ENCODE results near the gene TSEN15. TPM values are rescaled to one million over a fixed set of nuclear protein-coding genes. Genes with fewer than 3 reads are reported as not detected.

TSEN15 gene
- total and polyA plus RNA-seq, 2 of the 13 experiments (the other 11 are each of a cell fraction or from before 2014, with no cell fraction given) = 25.6 to 35.8 TPM

DNA sequence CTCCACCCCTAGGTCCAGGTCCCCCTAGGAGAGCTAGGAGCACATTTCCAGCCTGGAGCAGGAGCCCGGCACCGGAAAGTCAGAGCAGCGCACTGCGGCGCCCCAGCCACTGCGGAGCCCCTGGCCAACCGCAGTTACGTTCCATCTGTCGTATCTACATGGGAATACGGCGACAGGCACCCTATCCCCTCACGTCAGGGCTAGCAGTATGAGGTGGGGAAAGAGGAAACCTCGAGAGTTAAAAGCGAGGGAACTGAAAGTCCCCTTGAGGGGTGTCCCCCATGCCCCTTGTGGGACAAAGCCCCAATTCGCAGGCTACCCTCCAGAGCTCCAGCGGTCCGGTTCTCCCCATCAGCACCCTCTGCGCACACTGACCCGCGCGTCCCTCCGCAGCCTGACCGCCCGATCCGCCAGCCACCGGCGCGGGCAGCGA lies 15.0 kb upstream of the TSEN15 start (continued):
- TF ChIP-seq, protein P1, sequence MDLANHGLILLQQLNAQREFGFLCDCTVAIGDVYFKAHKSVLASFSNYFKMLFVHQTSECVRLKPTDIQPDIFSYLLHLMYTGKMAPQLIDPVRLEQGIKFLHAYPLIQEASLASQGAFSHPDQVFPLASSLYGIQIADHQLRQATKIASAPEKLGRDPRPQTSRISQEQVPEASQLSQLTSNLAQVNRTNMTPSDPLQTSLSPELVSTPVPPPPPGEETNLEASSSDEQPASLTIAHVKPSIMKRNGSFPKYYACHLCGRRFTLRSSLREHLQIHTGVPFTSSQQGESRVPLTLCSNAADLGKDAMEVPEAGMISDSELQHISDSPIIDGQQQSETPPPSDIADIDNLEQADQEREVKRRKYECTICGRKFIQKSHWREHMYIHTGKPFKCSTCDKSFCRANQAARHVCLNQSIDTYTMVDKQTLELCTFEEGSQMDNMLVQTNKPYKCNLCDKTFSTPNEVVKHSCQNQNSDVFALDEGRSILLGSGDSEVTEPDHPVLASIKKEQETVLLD (CRISPR knock-in tag; IDR thresholded peaks at IDR 0.05; ENCODE audit: low read depth) = no peak
- TF ChIP-seq HMGA1 (CRISPR knock-in tag; conservative IDR thresholded peaks at IDR 0.05) (no peak), ZNF839 (CRISPR knock-in tag; IDR thresholded peaks at IDR 0.05; ENCODE audit: borderline replicate concordance) (no peak), ZNF562 (CRISPR knock-in tag; IDR thresholded peaks at IDR 0.05; ENCODE audit: borderline replicate concordance) (no peak), CENPX (CRISPR knock-in tag; IDR thresholded peaks at IDR 0.05) (no peak), ZNF180 (CRISPR knock-in tag; IDR thresholded peaks at IDR 0.05; ENCODE audit: borderline replicate concordance, low read depth) (no peak), TGIF2 (CRISPR knock-in tag; IDR thresholded peaks at IDR 0.05) (no peak), ZNF792 (CRISPR knock-in tag; IDR thresholded peaks at IDR 0.05) (no peak; the same call in 1 of the 2 replicates), KLF9 (CRISPR knock-in tag; IDR thresholded peaks at IDR 0.05; ENCODE audit: low read depth) (no peak), NR2F1 (CRISPR knock-in tag; IDR thresholded peaks at IDR 0.05) (no peak), NFIB (CRISPR knock-in tag; IDR thresholded peaks at IDR 0.05; ENCODE audit: borderline replicate concordance) (no peak), CAMTA2 (CRISPR knock-in tag; IDR thresholded peaks at IDR 0.05; ENCODE audit: borderline replicate concordance) (no peak), SIN3A (IDR thresholded peaks at IDR 0.05; ENCODE audit: borderline replicate concordance, low read depth, low read length) (no peak), ZNF772 (CRISPR knock-in tag; IDR thresholded peaks at IDR 0.05) (no peak), ZNF780A (CRISPR knock-in tag; IDR thresholded peaks at IDR 0.05) (no peak)
- TF ChIP-seq, protein P2, sequence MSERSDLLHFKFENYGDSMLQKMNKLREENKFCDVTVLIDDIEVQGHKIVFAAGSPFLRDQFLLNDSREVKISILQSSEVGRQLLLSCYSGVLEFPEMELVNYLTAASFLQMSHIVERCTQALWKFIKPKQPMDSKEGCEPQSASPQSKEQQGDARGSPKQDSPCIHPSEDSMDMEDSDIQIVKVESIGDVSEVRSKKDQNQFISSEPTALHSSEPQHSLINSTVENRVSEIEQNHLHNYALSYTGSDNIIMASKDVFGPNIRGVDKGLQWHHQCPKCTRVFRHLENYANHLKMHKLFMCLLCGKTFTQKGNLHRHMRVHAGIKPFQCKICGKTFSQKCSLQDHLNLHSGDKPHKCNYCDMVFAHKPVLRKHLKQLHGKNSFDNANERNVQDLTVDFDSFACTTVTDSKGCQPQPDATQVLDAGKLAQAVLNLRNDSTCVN (CRISPR knock-in tag; IDR thresholded peaks at IDR 0.05; ENCODE audit: borderline replicate concordance) = no peak
- TF ChIP-seq, protein P3, sequence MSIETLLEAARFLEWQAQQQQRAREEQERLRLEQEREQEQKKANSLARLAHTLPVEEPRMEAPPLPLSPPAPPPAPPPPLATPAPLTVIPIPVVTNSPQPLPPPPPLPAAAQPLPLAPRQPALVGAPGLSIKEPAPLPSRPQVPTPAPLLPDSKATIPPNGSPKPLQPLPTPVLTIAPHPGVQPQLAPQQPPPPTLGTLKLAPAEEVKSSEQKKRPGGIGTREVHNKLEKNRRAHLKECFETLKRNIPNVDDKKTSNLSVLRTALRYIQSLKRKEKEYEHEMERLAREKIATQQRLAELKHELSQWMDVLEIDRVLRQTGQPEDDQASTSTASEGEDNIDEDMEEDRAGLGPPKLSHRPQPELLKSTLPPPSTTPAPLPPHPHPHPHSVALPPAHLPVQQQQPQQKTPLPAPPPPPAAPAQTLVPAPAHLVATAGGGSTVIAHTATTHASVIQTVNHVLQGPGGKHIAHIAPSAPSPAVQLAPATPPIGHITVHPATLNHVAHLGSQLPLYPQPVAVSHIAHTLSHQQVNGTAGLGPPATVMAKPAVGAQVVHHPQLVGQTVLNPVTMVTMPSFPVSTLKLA (IDR thresholded peaks at IDR 0.05) = no peak
- TF ChIP-seq, protein P4, sequence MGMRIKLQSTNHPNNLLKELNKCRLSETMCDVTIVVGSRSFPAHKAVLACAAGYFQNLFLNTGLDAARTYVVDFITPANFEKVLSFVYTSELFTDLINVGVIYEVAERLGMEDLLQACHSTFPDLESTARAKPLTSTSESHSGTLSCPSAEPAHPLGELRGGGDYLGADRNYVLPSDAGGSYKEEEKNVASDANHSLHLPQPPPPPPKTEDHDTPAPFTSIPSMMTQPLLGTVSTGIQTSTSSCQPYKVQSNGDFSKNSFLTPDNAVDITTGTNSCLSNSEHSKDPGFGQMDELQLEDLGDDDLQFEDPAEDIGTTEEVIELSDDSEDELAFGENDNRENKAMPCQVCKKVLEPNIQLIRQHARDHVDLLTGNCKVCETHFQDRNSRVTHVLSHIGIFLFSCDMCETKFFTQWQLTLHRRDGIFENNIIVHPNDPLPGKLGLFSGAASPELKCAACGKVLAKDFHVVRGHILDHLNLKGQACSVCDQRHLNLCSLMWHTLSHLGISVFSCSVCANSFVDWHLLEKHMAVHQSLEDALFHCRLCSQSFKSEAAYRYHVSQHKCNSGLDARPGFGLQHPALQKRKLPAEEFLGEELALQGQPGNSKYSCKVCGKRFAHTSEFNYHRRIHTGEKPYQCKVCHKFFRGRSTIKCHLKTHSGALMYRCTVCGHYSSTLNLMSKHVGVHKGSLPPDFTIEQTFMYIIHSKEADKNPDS (CRISPR knock-in tag; IDR thresholded peaks at IDR 0.05) = no peak
- TF ChIP-seq, protein P5, sequence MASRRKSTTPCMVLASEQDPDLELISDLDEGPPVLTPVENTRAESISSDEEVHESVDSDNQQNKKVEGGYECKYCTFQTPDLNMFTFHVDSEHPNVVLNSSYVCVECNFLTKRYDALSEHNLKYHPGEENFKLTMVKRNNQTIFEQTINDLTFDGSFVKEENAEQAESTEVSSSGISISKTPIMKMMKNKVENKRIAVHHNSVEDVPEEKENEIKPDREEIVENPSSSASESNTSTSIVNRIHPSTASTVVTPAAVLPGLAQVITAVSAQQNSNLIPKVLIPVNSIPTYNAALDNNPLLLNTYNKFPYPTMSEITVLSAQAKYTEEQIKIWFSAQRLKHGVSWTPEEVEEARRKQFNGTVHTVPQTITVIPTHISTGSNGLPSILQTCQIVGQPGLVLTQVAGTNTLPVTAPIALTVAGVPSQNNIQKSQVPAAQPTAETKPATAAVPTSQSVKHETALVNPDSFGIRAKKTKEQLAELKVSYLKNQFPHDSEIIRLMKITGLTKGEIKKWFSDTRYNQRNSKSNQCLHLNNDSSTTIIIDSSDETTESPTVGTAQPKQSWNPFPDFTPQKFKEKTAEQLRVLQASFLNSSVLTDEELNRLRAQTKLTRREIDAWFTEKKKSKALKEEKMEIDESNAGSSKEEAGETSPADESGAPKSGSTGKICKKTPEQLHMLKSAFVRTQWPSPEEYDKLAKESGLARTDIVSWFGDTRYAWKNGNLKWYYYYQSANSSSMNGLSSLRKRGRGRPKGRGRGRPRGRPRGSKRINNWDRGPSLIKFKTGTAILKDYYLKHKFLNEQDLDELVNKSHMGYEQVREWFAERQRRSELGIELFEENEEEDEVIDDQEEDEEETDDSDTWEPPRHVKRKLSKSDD (CRISPR knock-in tag; IDR thresholded peaks at IDR 0.05; ENCODE audit: low read depth) = no peak
- TF ChIP-seq, protein P6, sequence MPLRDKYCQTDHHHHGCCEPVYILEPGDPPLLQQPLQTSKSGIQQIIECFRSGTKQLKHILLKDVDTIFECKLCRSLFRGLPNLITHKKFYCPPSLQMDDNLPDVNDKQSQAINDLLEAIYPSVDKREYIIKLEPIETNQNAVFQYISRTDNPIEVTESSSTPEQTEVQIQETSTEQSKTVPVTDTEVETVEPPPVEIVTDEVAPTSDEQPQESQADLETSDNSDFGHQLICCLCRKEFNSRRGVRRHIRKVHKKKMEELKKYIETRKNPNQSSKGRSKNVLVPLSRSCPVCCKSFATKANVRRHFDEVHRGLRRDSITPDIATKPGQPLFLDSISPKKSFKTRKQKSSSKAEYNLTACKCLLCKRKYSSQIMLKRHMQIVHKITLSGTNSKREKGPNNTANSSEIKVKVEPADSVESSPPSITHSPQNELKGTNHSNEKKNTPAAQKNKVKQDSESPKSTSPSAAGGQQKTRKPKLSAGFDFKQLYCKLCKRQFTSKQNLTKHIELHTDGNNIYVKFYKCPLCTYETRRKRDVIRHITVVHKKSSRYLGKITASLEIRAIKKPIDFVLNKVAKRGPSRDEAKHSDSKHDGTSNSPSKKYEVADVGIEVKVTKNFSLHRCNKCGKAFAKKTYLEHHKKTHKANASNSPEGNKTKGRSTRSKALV (CRISPR knock-in tag; IDR thresholded peaks at IDR 0.05) = peak; percentile 90

Data from HepG2 (cell line).